Femur (tissue), 1 donor: ENCODE measurements around the gene SORBS2.

Experiments used
- DNase-seq: peaks from one replicate; pipeline ENCODE4 v3.0.0-alpha.2; 2017

SORBS2 gene

GRCh38 chr4:185771711-185772390 is 40.1 kb downstream of the SORBS2 start:
- no peak for DNase-seq

GRCh38 chr4:185767528-185767927 is 44.5 kb downstream of the SORBS2 start:
- DNase-seq, result no peak

DNA sequence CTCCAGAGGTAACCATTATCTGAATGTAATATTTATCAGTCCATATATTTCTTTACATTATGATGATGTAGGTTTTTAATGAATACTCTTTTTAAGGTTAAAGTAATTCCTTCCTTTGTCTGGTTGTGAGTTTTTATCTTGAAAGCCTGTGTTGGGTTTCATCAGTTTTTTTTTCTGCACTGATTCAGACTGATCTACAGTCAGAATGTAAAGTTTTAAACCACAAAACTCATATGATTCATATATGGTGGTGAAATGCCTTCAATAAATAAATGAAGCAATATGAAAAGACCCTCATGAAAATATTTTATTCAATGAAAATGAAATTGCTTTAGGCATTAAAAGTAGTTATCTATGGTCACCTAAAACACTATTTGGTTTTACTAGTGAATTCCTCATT is 47.1 kb downstream of the SORBS2 start:
- no peak for DNase-seq

DNA sequence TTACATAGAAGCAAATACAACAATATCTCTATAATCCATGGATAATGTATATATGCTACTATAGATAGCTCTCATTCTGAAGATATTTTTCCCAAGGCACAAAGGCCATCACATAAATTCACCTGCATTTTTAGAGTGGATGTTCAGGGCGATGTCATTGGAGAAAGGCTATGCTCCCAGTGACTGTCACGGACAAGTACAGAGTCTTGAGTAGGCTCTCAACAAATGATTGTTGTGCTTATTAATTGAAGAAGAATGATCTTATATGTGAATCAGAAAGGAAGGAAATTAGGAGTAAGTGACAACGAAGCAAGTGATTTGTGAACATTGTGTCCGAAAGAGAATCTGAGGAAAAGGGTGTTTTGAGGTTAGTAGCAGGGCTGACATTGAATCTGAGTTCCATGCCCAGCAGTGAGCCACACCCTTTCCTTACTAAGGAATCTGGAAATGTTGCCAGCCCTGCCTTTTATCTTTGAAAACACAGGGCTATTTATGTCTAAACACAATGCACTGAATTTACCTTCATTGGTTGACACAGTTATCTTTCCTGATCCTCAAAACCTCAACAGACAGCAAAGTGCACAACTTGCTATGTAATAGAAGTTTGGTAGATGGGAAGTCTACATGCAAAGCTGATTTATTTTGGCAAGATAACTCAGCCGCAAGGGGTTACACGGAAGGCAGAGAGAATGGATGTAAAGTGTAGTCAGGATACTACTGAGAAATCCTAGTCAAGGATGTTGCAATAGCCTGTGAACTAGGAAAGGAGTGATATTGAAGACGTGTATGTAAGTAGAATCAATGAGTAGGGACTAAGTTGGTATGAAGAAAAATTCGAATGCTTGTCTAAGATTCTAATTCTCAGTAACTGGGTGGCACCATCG is 50.4 kb downstream of the SORBS2 start:
- no peak for DNase-seq

DNA sequence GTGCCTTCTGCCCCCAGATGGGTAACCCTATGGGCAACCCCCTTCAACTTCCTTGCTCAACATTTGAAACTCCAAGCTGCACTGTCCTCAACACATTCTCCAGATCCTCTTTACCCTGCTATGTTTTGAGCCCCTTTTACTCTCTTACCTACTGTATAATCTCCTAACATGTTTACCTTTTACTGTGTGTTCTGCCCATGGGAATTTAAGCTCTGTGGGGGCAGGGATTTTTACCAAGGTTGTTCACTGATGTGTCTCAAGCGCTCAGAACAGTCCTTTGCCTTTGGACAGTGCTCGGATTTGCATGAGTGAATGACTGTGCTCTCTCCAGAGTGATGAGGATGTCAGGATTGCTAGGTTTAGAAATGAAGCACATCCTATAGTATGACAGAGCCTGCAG is 53.2 kb downstream of the SORBS2 start:
- DNase-seq, result no peak

DNA sequence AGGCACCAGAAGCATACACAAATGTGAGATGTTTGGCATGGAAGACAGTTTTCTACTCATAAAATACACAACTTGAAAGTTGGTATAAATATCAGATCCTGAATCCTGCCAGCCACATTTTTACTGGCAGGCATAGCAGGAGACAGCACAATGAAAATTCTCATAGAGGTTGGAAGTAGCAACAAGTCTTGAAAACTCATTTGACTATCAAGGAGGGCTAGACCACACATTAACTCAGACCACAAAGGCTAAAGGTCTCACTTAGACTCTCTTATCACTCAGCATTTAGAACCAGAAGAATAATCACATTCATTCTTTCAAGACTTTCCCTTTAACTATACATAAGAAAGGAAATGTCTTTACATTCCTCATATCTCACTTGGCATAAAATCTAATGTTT is 56.5 kb downstream of the SORBS2 start:
- DNase-seq, result no peak

DNA sequence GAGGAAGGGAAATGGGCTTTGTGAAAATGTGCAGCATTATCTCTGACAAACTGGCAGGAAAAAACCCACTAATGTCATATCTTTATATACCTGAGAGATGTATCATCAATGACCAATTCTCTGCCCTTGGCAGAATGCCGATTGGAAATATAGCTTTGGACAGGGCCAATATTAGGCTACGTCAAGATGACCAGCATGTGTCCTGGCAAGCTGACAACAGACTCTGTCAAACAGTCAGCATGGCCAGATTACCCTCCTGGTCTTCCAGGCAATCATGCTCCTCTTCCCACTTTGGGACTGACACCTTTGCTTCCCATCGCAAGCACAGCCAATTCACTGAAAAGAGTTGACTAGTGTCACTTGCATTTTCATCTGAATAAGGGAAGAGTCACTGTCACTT is 57.0 kb downstream of the SORBS2 start:
- no peak for DNase-seq

DNA sequence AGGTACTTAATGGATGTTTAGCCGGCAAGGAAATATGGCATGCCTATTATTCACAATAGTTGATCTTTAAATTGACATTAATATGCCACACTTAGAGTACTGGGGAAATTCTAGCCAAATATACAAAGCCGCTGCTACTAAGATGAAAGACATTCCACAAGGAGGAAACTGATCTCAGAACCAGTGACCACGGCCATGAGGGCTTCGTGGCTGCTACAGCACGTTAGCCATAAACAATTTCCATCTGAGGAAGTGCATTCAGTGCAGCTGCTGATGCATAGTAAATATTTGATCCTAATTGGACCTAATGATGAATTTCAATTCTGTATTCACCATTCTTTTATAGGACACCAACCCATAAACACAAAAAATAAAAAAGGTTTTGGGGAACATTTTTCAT is 59.1 kb downstream of the SORBS2 start:
- DNase-seq, result no peak

GRCh38 chr4:185749858-185750257 is 62.1 kb downstream of the SORBS2 start:
- DNase-seq, result no peak

DNA sequence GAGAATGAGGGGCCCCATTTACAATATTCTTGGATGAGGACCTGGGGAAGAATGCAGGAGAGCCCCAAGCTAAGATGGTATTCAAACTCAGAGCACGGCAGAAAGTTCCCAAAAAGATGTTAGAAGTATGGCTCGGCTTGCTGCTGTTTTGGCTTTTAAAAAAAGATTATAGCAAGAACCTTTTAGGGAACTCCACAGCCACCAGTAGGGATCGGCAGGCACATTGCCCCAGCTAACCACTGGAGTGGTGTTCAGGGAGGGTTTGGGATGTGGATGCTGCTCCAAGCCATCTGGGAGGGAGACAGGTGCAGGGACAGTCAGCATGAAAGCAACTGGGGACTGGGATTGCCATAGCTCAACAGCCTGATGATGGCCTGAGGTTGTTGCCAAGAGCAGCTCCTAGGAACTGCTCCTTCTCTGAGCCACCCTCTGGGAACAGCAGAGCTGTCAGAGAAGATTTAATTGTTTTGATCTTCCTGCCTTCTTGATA is 63.0 kb downstream of the SORBS2 start:
- DNase-seq, result no peak

GRCh38 chr4:185745891-185746290 is 66.1 kb downstream of the SORBS2 start:
- no peak for DNase-seq

DNA sequence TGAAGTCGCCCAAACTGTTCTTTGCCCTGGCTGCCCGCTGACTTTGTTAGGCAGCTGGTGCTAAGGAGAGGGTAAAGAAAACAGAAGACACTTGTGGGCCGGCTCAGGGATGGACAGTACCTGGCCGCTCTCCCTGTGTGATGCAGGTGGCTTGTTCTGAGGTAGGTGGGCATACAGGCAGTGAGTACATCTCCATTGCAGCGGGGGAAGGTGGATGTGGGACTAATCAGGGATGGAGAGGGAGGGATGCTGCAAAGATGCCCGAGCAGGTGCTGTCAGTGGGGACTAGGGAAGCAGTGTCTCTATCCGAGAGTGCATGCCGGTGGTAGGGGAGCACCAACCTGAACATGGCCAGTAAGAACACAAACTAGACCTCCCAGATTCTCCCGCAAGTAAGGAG is 67.0 kb downstream of the SORBS2 start:
- DNase-seq, result no peak

- DNase-seq, result no peak
These were observed 67.5 kb downstream of the SORBS2 start for GRCh38 chr4:185744488-185744862.

DNA sequence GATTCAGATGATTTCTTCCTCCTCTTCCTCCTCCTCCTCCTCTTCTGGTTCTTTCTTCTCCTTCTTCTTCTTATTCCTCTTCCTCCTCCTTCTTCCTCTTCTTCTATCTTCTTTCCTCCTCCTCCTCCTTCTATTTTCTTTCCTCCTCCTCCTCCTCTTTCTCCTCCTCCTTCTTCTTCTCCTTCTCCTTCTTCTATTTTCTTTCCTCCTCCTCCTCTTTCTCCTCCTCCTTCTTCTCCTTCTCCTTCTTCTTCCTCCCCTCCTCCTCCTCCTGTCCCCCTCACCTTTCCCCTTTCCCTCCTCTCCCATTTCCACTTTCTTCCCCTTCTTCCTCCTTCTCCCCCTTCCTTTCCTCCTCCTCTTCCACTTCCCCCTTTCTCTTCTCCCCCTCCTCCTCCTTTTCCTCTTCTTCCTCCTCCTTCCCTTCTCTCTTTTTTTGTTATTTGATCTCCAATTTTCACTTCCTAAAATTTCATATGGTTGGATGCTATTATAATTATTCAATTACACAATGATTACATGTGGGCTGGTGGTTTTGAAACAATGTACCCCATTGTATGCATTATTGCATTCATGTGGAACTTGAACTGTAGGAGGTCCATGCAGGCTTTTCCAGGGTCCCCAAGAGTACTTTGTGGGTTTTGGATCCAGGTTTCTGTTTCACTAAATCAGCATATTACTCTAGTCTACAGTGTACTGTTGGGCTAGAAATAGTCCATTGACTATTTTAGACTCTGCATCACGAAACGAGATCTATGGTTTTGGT is 68.1 kb downstream of the SORBS2 start:
- no peak for DNase-seq

GRCh38 chr4:185742766-185743165 is 69.2 kb downstream of the SORBS2 start:
- no peak for DNase-seq

DNA sequence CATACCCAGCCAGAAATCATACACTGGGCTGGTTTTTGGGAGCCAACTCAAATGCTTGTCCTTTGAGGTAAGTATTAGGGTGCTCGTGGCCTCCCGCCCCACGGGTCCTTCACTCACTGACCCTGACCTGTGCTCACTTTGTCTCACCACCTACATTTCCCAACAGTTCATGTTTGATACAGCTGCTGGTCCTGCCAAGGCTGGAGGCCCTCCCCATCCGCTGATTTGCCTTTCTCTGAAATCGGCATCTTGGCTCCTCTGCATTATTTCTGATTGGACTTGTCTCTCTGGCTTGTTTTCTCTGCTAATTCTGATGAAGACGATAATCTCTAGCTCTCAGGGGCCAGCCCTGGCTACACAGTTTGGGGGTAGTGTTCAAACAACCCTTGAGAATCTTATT is 70.2 kb downstream of the SORBS2 start:
- DNase-seq, result no peak

DNA sequence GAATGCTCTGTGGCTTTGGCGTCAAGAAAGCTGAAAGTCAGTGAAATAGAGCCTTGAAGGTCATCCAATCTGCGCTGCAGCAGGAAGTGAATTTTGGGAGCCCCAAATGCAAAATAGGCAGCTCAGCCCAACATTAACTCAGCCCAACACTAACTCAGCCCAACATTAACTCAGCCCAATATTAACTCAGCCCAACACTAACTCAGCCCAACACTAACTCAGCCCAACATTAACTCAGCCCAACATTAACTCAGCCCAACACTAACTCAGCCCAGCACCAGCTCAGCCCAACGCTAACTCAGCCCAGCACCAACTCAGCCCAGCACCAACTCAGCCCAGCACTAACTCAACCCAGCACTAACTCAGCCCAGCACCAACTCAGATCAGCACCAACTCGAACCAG is 71.5 kb downstream of the SORBS2 start:
- DNase-seq, result no peak

DNA sequence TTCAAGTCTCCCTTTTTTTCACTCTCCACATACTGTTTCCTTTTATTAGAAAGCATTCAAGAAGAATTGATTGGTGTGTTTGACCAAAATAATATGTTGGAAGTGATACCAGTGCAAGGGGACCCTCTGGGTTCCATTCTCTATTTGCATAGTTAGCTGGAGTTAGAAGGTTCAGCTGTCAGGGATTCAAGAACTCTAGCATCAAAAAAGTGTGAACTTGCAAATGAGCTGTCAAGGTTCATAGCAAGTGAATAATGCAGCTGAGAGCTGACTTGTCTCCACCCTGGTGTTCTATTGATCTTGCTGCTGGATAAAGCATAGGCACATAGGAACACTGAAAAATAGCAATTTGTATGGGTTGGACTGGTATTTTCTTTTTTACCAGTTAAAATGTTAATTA is 73.2 kb downstream of the SORBS2 start:
- DNase-seq, result no peak

DNA sequence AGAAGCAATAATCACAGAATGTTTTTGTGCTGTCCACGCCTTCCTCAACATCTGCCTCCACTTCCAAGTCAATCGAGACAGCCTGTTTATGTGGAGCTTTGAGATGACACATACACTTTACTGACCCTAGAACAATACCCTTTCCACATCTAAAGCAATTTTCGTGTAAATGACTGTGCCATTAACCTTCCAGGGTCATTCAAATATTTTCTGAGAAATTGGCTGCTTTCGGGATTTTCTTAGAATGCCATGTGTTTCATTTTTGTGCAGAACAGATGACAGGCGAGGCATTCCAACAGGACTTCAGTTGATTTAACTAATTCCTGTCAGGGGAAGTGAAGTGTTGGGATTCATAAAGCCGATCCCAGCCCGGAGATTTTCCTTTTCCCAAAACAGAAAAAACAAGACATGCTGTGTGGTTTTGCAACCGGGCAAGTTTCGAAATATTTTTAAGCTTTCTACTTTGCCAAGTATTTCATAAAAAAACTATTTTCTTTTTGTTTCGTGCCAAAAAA is 73.9 kb downstream of the SORBS2 start:
- DNase-seq, result no peak

DNA sequence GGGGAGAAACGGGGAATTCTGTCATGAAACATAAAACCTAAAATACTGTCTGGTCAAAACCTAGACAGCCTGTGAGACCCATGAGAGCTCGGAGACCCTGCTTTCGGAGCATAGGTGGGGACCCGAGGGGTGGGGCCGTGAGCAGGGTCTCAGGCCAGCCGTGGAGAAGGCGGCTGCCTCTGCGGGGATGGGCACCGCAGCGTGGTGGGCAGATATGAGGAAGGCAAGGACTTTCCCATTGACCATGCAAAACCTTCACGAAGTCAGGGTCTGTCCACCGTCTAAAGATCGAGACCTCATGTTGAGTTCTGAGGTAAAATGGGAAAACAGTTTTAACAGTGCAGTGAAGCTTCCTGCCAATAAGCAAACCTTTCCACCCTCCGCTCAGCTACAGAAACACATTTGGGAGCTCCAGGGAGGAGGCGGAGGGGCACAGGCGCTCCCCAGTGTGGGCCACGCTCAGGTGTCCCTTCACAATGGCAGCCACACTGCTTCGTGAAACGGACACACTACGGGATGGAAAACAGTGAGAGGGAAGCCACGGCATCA is 74.4 kb downstream of the SORBS2 start:
- DNase-seq, result no peak

DNA sequence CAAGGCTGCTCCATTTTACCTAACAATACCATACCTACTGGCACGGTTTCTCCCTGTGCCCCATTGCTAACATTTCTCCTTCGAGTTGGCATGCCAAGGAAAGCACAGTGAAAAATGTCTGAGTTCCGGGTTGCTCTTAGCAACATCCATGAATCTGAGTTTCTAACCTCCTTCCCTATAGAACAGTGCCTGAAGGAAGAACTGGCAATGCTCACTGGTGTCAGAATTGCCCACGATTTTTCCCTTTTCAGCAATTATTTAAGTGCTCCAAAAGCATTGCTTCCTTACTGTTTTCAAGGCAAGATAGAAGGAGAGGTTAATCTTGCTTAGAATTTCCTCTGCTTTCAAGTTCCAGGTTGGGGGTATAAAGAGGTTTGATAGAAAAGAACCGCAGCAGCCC is 75.1 kb downstream of the SORBS2 start:
- no peak for DNase-seq

DNA sequence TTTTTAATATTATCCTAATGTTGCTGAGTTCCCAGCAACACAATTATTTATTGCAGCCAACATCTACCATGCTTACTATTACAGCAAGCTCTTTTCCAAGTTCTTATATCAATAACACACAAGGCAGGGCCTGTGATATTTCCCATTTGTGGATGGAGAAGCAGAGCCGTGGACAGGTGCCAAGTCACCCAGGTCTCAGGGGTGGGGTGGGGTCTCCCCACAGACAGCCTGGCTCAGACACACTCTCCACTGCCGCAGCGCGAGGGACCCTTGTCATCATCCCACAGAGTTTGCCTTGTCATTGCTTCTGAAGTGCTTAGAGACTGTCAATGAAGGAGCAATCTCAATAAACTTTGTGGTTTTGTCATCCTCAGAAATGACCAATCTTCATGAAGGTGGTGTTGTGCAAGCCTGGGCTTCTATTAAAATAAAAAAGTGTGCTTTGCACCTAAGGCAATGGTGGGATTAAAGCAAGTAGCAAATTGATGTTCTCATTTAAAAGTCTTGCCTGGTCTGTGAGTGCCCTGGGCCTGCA is 76.1 kb downstream of the SORBS2 start:
- no peak for DNase-seq

- DNase-seq, result no peak
These were observed 77.1 kb downstream of the SORBS2 start for GRCh38 chr4:185734930-185735329.
